ENCODE measurements around the gene TMEM61.
"Not testable (repeated sequence)": the region's sequence is repeated elsewhere in the genome, so short reads cannot be mapped to it uniquely, and the experiment has no call there.

The TMEM61 gene

GRCh38 chr1:54998677-54999076 lies 18.2 kb downstream of the TMEM61 start, which contains the start of gene BSND:
BSND (plus strand) TSS chr1:54998933; CDS start chr1:54999187, 254 bp downstream.
- in situ Hi-C loops (cut with MboI; ENCODE audit: low sequenced_read_pairs), result no loop called here

- in situ Hi-C loops (cut with MboI; ENCODE audit: low sequenced_read_pairs), result no loop called here
Measured at GRCh38 chr1:55000110-55001085, 20.0 kb downstream of the TMEM61 start.

DNA sequence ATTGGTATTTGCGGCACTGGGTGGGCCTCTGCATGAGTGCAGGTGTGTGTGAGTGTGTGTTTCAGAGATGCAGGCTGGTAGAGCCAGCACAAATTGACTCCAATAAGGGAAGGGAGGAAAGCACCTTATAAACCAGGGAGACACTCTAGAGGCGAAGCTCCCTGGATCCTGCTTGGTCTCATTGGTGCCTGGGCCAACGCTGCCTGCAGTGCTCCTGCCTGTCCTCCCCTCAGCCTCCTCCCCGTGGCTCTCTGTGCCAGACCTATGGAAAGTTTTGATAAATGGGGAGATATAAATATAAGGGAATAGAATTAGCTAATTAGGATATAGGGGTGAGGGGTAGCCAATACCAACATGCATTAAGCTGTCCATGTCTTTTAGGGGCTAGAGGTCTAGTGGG lies 20.9 kb downstream of the TMEM61 start:
- in situ Hi-C loops (cut with MboI; ENCODE audit: low sequenced_read_pairs), result no loop called here

DNA sequence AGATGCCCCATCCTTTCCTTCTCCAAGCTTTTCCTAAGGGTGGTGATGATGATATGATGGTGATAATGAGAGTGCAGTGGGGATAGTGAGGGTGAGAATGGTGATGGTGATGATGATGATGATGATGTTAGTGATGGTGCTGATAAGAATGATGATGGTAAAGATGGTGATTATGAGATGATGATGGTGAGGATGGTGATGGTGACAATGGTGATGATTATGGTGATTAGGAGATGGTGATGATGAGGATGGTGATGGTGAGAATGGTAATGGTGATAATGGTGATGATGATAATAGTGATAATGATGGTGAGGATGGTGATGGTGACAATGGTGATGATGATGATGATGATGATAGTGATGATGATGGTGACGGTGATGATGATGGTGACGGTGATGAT lies 22.3 kb downstream of the TMEM61 start:
- in situ Hi-C loops (cut with MboI; ENCODE audit: low sequenced_read_pairs), result no loop called here

GRCh38 chr1:55005351-55006140 lies 25.1 kb downstream of the TMEM61 start:
- in situ Hi-C loops (cut with MboI; ENCODE audit: low sequenced_read_pairs), result no loop called here

DNA sequence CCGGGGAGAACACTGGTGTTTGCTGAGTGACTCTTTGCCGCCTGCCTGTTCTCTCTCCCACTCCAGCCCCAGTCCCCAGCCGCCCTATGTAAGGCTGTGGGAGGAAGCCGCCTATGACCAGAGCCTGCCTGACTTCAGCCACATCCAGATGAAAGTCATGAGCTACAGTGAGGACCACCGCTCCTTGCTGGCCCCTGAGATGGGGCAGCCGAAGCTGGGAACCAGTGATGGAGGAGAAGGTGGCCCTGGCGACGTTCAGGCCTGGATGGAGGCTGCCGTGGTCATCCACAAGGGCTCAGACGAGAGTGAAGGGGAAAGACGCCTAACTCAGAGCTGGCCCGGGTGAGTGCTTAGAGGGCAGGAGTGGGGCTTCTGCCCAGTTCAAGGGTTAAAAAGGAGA lies 26.5 kb downstream of the TMEM61 start:
- in situ Hi-C loops (cut with MboI; ENCODE audit: low sequenced_read_pairs), result no loop called here

DNA sequence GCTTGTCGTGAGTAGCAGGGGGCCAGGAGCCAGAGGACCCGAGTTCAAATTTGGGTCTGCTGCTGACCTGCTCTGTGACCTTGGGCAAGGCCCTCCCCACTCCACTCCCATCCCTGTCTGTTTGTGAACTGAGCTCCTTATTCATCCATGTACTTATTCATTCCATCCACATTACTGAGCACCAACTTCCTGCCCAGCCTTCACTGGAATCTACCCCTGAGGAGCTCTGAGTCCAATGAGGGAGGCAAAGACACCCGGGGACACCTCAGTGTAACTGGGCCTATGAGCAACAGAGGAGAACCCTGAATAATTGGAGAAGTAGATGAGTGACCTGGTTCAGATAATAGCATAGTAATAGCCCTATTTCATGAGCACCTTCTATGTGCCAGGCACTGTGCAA lies 27.2 kb downstream of the TMEM61 start:
- in situ Hi-C loops (cut with MboI; ENCODE audit: low sequenced_read_pairs), result no loop called here

DNA sequence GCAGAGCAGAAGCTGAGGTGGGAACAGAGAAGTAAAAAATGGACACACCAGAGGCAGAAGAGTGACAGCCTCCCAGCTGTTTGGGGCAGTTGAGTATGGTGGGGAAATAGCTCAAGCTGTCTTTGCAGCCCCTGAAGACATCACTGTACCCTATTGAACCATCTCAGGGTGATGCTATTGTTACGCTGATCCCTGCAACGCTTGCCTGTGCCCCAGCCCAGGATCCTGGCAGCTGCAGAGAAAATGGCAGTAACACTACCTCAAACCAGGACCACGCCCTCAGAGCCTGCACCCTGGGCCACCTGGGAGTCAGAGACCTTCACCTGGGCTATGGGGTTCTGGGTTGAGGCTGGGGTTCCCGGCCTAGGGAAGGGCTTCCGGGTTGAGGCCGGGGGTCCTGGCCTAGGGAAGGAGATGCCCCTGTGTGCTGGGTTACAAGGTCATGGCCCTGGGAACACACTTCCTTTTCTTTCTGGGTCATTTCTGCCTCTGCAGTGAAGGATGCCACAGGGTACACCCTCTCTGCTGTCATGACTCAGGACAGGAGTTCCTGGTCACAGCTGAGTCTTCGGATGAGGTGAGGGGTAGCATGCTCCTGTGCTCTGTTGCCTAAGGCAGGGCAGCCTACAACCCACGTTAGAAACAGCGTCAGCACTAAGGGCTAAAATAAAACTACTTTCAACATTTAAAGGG lies 29.9 kb downstream of the TMEM61 start:
- in situ Hi-C loops (cut with MboI; ENCODE audit: low sequenced_read_pairs), result no loop called here

- in situ Hi-C loops (cut with MboI; ENCODE audit: low sequenced_read_pairs), result no loop called here
Measured at GRCh38 chr1:55010887-55011217, 30.4 kb downstream of the TMEM61 start.

- in situ Hi-C loops (cut with MboI; ENCODE audit: low sequenced_read_pairs), result no loop called here
Measured at GRCh38 chr1:55012661-55013060, 32.2 kb downstream of the TMEM61 start.

DNA sequence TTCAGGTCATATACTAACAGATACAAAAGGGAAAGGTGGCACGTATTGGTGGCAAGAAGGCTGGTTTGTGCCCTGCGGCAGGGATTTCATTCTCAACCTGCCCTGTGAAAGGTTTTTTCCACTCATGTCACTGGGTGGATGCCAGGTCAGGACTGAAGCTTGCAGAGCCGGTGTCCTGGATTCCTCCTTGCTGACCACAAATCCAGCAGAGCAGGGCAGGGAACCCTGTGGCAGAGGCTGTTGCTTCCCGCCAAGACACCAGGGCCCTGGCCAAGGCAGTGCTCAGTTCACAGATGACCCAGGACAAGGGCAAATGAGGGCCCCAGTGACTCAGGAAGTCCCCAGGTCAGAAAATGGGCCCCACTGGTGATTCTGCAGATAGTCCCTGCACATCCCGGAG lies 34.7 kb downstream of the TMEM61 start:
- in situ Hi-C loops (cut with MboI; ENCODE audit: low sequenced_read_pairs), result no loop called here

DNA sequence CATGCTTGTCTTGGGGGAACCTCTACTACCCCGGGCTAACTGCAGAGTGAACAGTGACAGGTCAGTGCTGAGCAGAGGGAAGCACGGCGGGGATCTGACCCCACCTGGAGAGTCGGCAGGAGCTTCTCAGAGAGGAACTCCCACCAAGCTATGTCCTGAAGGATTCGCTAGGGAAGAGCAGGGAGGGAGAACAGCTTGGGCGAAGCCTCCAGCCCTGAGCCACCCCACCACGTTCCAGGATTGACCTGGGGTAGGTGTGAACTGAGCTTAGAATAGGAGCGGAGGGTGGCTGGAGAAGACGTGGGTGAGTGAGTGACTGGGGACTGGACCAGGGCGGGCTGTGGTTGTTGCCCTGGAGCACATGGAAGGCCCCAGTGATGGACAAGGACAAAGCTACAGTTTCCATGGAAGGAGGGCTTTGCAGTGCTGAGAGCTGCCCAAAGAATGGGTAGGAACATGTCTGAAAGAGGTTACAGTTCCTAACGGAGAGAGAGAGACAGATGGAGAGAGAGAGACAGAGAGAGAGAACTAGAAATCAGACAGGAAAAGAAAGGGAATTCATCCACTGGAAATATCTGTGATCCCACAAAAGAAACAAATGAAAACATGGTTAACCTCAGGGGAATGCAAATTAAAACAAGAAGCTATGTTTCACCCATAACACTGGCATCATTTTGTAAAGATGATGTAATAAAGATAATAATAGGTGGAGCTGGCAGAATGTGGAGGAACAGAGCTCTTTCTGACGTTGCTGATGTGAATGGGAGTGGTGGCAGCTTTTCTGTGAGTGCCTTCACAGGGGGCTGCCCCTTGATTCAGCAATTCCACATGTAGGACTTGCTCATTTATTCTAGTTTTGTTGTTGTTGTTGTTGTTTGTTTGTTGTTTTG lies 35.5 kb downstream of the TMEM61 start:
- in situ Hi-C loops (cut with MboI; ENCODE audit: low sequenced_read_pairs), result no loop called here

- in situ Hi-C loops (cut with MboI; ENCODE audit: low sequenced_read_pairs), result no loop called here
Measured at GRCh38 chr1:55018395-55018794, 38.0 kb downstream of the TMEM61 start.

DNA sequence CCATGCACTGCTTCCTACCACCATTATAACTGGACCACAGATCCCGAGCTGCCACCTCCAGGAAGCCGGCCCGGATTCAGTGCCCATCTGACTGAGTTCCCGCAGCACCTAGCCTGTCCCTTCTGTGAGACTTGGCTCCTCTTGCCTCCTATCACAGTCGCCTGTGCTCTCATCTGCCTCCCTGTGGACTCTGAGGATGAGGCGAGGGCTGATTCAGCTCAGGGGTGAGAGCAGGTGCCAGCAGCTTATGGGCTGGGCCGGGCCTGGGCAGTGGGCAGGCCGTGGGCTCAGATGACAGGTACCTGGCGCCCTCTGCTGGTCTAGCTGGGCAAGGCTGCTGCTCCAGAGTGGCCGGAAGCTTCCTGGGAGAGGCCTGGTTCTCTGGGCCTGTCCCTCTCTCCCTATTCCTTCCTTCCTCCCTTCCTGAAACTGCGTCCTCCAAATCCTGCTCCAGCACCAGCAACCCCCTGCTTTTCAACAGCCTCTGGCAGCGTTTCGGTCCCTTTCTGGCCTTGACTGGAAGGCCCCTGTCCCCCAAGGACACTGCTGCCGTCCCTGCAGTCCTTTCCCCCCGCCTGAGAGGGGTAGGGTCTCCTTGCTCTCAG lies 41.6 kb downstream of the TMEM61 start:
- in situ Hi-C loops (cut with MboI; ENCODE audit: low sequenced_read_pairs), result no loop called here

DNA sequence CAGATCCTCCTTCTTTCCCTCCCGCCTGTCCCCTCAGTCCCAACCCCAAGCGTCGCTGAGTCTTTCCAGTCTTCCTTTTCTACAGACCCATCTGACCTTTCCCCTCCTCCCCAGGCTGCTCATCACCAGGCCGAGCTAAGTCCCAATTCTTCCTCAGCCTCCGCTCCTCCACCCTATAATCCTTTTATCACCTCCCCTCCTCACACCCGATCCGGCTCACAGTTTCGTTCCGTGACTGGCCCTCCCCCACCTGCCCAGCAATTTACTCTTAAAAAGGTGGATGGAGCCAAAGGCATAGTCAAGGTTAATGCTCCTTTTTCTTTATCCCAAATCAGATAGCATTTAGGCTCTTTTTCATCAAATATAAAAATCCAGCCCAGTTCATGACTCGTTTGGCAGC lies 43.7 kb downstream of the TMEM61 start:
- in situ Hi-C loops (cut with MboI; ENCODE audit: low sequenced_read_pairs), result not testable (repeated sequence)

GRCh38 chr1:55026682-55027081 lies 46.3 kb downstream of the TMEM61 start:
- in situ Hi-C loops (cut with MboI; ENCODE audit: low sequenced_read_pairs), result not testable (repeated sequence)

- in situ Hi-C loops (cut with MboI; ENCODE audit: low sequenced_read_pairs), result not testable (repeated sequence)
Measured at GRCh38 chr1:55031098-55031497, 50.7 kb downstream of the TMEM61 start.

DNA sequence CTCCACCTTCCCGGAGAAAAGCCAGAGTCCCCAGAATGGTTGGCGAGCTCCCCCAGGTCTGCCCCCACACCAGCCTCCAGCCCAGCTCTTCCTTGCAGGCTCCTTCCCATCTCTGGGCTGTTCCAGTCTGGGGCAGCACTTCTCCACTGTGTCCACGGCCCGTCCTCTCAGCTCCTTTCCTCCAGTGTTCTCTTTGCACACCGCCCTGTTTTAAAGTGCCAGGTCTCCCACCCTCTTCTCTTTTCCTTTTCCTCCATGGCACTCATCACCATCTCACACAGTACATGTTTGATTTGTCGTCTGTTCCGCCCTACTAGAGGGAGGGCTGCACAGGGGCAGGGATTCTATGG lies 52.8 kb downstream of the TMEM61 start:
- in situ Hi-C loops (cut with MboI; ENCODE audit: low sequenced_read_pairs), result no loop called here

GRCh38 chr1:55034476-55035133 lies 54.2 kb downstream of the TMEM61 start:
- in situ Hi-C loops (cut with MboI; ENCODE audit: low sequenced_read_pairs), result no loop called here

GRCh38 chr1:55035904-55036303 lies 55.5 kb downstream of the TMEM61 start:
- in situ Hi-C loops (cut with MboI; ENCODE audit: low sequenced_read_pairs), result no loop called here

Measured in hTERT RPE-1 (cell line).